Tibial artery (tissue), 4 donors: ENCODE results near the gene FAM98A.

Experiments
- DNase-seq, 2 donors: peaks; one replicate each; pipeline ENCODE4 v3.0.0-alpha.2; 2019
- H3K27ac ChIP-seq, 2 donors: fragments of 200-600 bp; sonication (generic) in 1 of 2; 1 replicate in 1 of 2; 2 replicates in 1 of 2; pipeline ENCODE4 v1.5.1; 2018 to 2019; ENCODE audit warnings: mild to moderate bottlenecking in 1 of 2
- H3K27me3 ChIP-seq, 2 donors: fragments of 200-600 bp; sonication (generic) in 1 of 2; one replicate each; pipeline versions ENCODE4 v1.5.1 to v1.6.0; 2016 to 2019
- H3K36me3 ChIP-seq, 3 donors: fragments of 200-600 bp; sonication (generic) in 2 of 3; one replicate each; pipeline ENCODE4 v1.5.1; 2016 to 2019; ENCODE audit warnings: mild to moderate bottlenecking in 2 of 3
- H3K4me1 ChIP-seq, 4 donors: fragments of 200-600 bp; sonication (generic) in 2 of 4; 1 replicate in 3 of 4; 2 replicates in 1 of 4; pipeline ENCODE4 v1.5.1; 2016 to 2019
- H3K4me3 ChIP-seq, 2 donors: fragments of 200-600 bp; sonication (generic) in 1 of 2; 1 replicate in 1 of 2; 2 replicates in 1 of 2; pipeline ENCODE4 v1.5.1; 2018 to 2019; ENCODE audit warnings: mild to moderate bottlenecking in 2 of 2
- H3K9me3 ChIP-seq, 3 donors: fragments of 200-600 bp; sonication (generic) in 1 of 3; one replicate each; pipeline ENCODE4 v1.5.1; 2016 to 2019
- CTCF ChIP-seq, 2 experiments: fragments of 200-600 bp in 1 of 2; fragments of 450-650 bp in 1 of 2; IDR thresholded peaks; one replicate each; pipeline ENCODE4 v1.5.1; 2017 to 2019; ENCODE audit warnings: antibody characterized with exemption in 2 of 2, mild to moderate bottlenecking in 1 of 2, moderate library complexity in 1 of 2
- intact Hi-C: fragments of 100-400 bp; cut with DNase I; formaldehyde crosslinking; loops from one replicate; pipeline ENCODE4 v1.15.0; 2023; ENCODE audit warnings: low total_unique reads

The FAM98A gene

GRCh38 chr2:33599175-33599942 is at the start of gene FAM98A:
Gene FAM98A (minus strand): TSS chr2:33599299. CDS start chr2:33599221, 78 bp downstream.
- no peaks in the 10 kb centered on the region for H3K9me3 ChIP-seq
- H3K27ac ChIP-seq, result peak within 1 kb of the TSS; percentile 81 to 92
- DNase-seq, result peak; percentile 99 to 100
- peak within 1 kb of the TSS; percentile 70 to 96 for H3K4me3 ChIP-seq
- intact Hi-C loops, result no loop called here
- TF ChIP-seq CTCF (IDR thresholded peaks at IDR 0.05), result peak; percentile 4 to 9
- no peaks in the 10 kb centered on the region for H3K27me3 ChIP-seq
- H3K36me3 ChIP-seq, result peaks cover 0 to 5% (median 0%) of the 10 kb centered on the region in 3 donors
- H3K4me1 ChIP-seq, result peaks cover 0 to 38% (median 13%) of the 10 kb centered on the region in 4 donors

- no peak for DNase-seq
- Histone ChIP-seq H3K27ac (no peak overlapping the region), H3K36me3 (no peaks in the 10 kb centered on the region), H3K27me3 (no peaks in the 10 kb centered on the region), H3K9me3 (peaks cover 0 to 5% (median 0%) of the 10 kb centered on the region in 3 donors), H3K4me1 (no peaks in the 10 kb centered on the region), H3K4me3 (no peak overlapping the region)
- intact Hi-C loops, result no loop called here
- no peak for TF ChIP-seq CTCF (IDR thresholded peaks at IDR 0.05)
Measured at GRCh38 chr2:33645861-33646260, 46.8 kb upstream of the FAM98A start.

GRCh38 chr2:33644215-33644614 is 45.1 kb upstream of the FAM98A start:
- intact Hi-C loops, result no loop called here
- no peaks in the 10 kb centered on the region for H3K27me3 ChIP-seq
- H3K27ac ChIP-seq, result no peak overlapping the region
- H3K36me3 ChIP-seq, result no peaks in the 10 kb centered on the region
- H3K4me3 ChIP-seq, result no peak overlapping the region
- peaks cover 0 to 5% (median 0%) of the 10 kb centered on the region in 3 donors for H3K9me3 ChIP-seq
- no peak for TF ChIP-seq CTCF (IDR thresholded peaks at IDR 0.05)
- no peaks in the 10 kb centered on the region for H3K4me1 ChIP-seq
- DNase-seq, result no peak

GRCh38 chr2:33636001-33636400 is 36.9 kb upstream of the FAM98A start:
- no peak for DNase-seq
- no peaks in the 10 kb centered on the region for H3K27me3 ChIP-seq
- no peaks in the 10 kb centered on the region for H3K4me1 ChIP-seq
- no peak for TF ChIP-seq CTCF (IDR thresholded peaks at IDR 0.05)
- H3K36me3 ChIP-seq, result no peaks in the 10 kb centered on the region
- intact Hi-C loops, result no loop called here
- H3K9me3 ChIP-seq, result no peaks in the 10 kb centered on the region
- no peak overlapping the region for H3K27ac ChIP-seq
- H3K4me3 ChIP-seq, result no peak overlapping the region

- Histone ChIP-seq H3K4me1 (no peaks in the 10 kb centered on the region), H3K36me3 (no peaks in the 10 kb centered on the region), H3K9me3 (no peaks in the 10 kb centered on the region), H3K4me3 (no peak overlapping the region), H3K27me3 (no peaks in the 10 kb centered on the region), H3K27ac (no peak overlapping the region)
- intact Hi-C loops, result no loop called here
- DNase-seq, result no peak
- TF ChIP-seq CTCF (IDR thresholded peaks at IDR 0.05), result no peak
Measured at GRCh38 chr2:33634261-33634910, 35.3 kb upstream of the FAM98A start.
